Activated T-helper 1 cell treated with anti-CD3 and anti-CD28 coated beads, Interleukin-12 subunit alpha, Interleukin-12 subunit beta, Interleukin-2, Interleukin-4 antibody, amounts not matched to agents 30 ng/mL and 10 ng/mL and 1 ng/mL, durations not matched to agents 14 hours and 24 hours and 36 hours (primary cell): ENCODE measurements around the gene IQGAP1. TPM values are rescaled to one million over a fixed set of nuclear protein-coding genes. Genes with fewer than 3 reads are reported as not detected.
"Not testable (repeated sequence)": the region's sequence is repeated elsewhere in the genome, so short reads cannot be mapped to it uniquely, and the experiment has no call there.

ENCODE experiments used
- DNase-seq: peaks from one replicate; pipeline ENCODE4 v3.0.0; 2021; ENCODE audit warnings: low spot score
- H3K27ac Mint-ChIP-seq: one replicate; pipeline ENCODE4 v1.8.0; 2021; ENCODE audit warnings: mild to moderate bottlenecking, mixed read lengths
- H3K27me3 Mint-ChIP-seq: one replicate; pipeline ENCODE4 v1.8.0; 2022; ENCODE audit warnings: mild to moderate bottlenecking, moderate library complexity, mixed read lengths; ENCODE audit not compliant: insufficient read depth
- H3K36me3 Mint-ChIP-seq: one replicate; pipeline ENCODE4 v1.8.0; 2021; ENCODE audit warnings: low read depth, mixed read lengths
- H3K4me1 Mint-ChIP-seq: one replicate; pipeline ENCODE4 v1.8.0; 2021; ENCODE audit warnings: low read depth, mixed read lengths
- H3K4me3 Mint-ChIP-seq: one replicate; pipeline ENCODE4 v1.8.0; 2021; ENCODE audit warnings: mild to moderate bottlenecking, moderate library complexity, mixed read lengths
- H3K9me3 Mint-ChIP-seq: one replicate; pipeline ENCODE4 v1.8.0; 2021; ENCODE audit warnings: mixed read lengths
- intact Hi-C: fragments of 100-400 bp; cut with micrococcal nuclease; formaldehyde crosslinking; loops from one replicate; pipeline ENCODE4 v1.15.1; 2024
- total RNA-seq: library from RNA; stranded (reverse); gene quantifications from 2 replicates; pipeline ENCODE4 v1.2.3, GENCODE V29; 2022

IQGAP1 gene
- total RNA-seq, 1 donor from 2014 or later: 149 TPM

GRCh38 chr15:90513893-90514292 is 125.9 kb downstream of the IQGAP1 start:
- intact Hi-C loops: loop anchor here (2.0 kb wide), 1 partner anchor 15 kb away; the partner anchor contains the start of gene CRTC3
- not testable (repeated sequence) for H3K27ac Mint-ChIP-seq, H3K4me3 Mint-ChIP-seq, DNase-seq, H3K36me3 Mint-ChIP-seq, H3K27me3 Mint-ChIP-seq, H3K9me3 Mint-ChIP-seq
- peaks cover 16% of the 10 kb centered on the region for H3K4me1 Mint-ChIP-seq

- DNase-seq: no peak
- Mint-ChIP-seq H3K9me3 (no peaks in the 10 kb centered on the region), H3K27ac (no peak overlapping the region), H3K4me3 (no peak overlapping the region), H3K4me1 (peaks cover 25% of the 10 kb centered on the region), H3K36me3 (peaks cover 2% of the 10 kb centered on the region), H3K27me3 (no peaks in the 10 kb centered on the region)
- intact Hi-C loops: no loop called here
Measured at GRCh38 chr15:90519688-90520087, 131.6 kb downstream of the IQGAP1 start.

DNA sequence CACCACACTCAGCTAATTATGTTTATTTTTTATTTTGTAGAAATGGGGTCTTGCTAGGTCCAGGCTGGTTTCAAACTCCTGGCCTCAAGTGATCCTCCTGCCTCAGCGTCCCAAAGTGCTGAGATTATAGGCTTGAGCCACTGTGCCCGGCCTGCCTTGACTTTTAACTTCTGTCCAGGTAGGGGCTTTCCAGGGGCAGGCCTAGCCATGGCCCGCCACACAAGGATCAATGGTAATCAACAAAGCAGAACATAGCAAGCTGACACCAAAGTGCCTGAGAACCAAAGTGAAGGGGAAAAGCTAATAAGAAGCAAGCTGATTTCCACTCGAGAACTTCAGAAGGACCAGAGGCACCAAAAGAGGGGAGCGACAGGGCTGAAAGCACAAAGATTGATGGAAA is 132.3 kb downstream of the IQGAP1 start:
- Mint-ChIP-seq H3K4me3 (no peak overlapping the region), H3K36me3 (peaks cover 2% of the 10 kb centered on the region), H3K9me3 (no peaks in the 10 kb centered on the region), H3K27ac (no peak overlapping the region), H3K27me3 (no peaks in the 10 kb centered on the region), H3K4me1 (peaks cover 27% of the 10 kb centered on the region)
- intact Hi-C loops: no loop called here
- DNase-seq: no peak

GRCh38 chr15:90523373-90523772 is 135.3 kb downstream of the IQGAP1 start:
- H3K4me1 Mint-ChIP-seq: peaks cover 23% of the 10 kb centered on the region
- intact Hi-C loops: no loop called here
- peaks cover 1% of the 10 kb centered on the region for H3K36me3 Mint-ChIP-seq
- no peaks in the 10 kb centered on the region for H3K9me3 Mint-ChIP-seq
- no peak overlapping the region for H3K27ac Mint-ChIP-seq
- H3K27me3 Mint-ChIP-seq: no peaks in the 10 kb centered on the region
- no peak overlapping the region for H3K4me3 Mint-ChIP-seq
- DNase-seq: no peak

DNA sequence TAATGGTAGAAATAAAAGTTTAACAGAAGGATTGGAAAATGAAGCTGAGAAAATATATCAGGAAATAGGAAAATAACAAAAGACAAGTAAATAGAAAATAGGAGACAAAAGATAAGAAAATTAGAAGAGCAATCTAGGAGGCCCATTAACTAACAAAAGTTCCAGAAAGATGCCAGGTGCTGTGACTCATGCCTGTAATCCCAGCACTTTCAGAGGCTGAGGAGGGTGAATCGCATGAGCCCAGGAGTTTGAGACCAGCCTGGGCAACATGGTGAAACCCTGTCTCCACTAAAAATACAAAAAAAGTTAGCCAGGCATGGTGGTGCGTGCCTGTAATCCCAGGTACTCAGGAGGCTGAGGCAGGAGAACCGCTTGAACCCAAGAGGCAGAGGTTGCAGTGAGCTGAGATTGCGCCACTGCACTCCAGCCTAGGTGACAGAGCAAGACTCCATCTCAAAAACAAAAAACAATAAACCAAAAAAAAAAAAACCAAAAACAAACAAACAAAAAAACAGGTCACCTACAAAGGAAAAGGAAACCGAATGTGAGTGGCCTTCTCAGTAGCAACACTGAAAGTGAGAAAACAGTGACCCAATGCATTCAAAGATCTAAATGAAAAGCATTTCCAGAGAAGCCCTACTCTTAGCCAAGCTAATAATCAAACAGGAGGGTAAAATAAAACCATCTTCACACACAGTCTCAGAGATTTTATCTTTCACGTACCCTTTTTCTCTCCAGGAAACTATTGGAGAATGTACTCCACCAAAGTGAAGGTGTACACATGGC is 136.2 kb downstream of the IQGAP1 start:
- H3K27me3 Mint-ChIP-seq, H3K9me3 Mint-ChIP-seq, H3K36me3 Mint-ChIP-seq, DNase-seq, H3K4me3 Mint-ChIP-seq, intact Hi-C loops: not testable (repeated sequence)
- peaks cover 28% of the 10 kb centered on the region for H3K4me1 Mint-ChIP-seq
- peak overlapping the region; percentile 55 for H3K27ac Mint-ChIP-seq

- intact Hi-C loops: loop anchor here (2.0 kb wide), 1 partner anchor 16 kb away; no protein-coding TSS in a partner anchor
- no peak for DNase-seq
- H3K4me1 Mint-ChIP-seq: peaks cover 50% of the 10 kb centered on the region
- no peaks in the 10 kb centered on the region for H3K9me3 Mint-ChIP-seq
- peak overlapping the region; percentile 89 for H3K4me3 Mint-ChIP-seq
- H3K27me3 Mint-ChIP-seq: no peaks in the 10 kb centered on the region
- peak overlapping the region; percentile 85 for H3K27ac Mint-ChIP-seq
- H3K36me3 Mint-ChIP-seq: peaks cover 10% of the 10 kb centered on the region
Measured at GRCh38 chr15:90529011-90529370, 140.9 kb downstream of the IQGAP1 start.

DNA sequence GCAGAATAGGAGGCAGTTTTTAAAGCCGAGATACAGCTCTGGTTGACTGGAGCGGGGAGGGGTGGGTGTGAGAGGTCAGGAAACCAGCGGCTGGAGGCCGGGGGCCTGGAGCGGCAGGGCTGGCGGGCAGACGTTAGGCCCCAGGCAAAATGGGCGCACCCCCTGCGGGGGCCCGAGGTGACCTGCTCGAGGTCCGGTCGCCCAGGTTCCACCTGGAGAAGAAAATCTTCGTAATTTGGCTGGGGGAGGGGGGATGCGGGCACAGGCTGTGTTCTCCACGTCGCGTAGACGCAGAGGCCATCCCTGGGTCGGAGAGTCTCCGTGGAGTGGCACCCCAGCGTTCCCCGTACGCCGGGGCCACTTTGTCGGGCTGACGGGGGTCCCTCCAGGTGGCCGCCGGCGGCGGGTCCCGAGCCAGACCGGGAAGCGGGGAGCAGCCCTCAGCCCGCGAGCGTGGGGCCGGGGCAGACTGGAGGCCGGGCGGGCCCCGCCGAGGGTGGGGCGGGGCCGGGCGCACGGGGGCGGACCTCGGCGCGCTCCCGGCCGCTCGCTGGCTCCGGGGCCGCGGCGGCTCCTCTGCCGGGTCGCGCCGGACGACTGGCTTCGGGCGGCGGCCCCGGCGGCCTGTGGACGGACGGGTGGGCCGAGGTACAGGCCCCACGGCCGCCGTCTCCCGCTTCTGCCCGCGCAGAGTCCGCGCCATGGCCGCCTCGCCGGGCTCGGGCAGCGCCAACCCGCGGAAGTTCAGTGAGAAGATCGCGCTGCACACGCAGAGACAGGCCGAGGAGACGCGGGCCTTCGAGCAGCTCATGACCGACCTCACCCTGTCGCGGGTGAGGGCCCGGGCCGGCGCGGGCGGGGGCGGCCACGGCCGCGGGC is 141.6 kb downstream of the IQGAP1 start, which contains the start of gene CRTC3:
TSS of gene CRTC3 (plus strand) at position 553 of the 879 bp plus-strand sequence. CDS start at position 702, 149 bp downstream.
- Mint-ChIP-seq H3K9me3 (no peaks in the 10 kb centered on the region), H3K36me3 (peaks cover 12% of the 10 kb centered on the region), H3K4me3 (peak within 1 kb of the TSS; percentile 92), H3K4me1 (peaks cover 52% of the 10 kb centered on the region), H3K27ac (peak within 1 kb of the TSS; percentile 85), H3K27me3 (no peaks in the 10 kb centered on the region)
- peak; percentile 49 for DNase-seq
- intact Hi-C loops: loop anchor here (1.0 to 5.0 kb wide), 4 partner anchors 17 to 88 kb away; no protein-coding TSS in a partner anchor

- intact Hi-C loops: loop anchor here (1.0 to 5.0 kb wide), 4 partner anchors 9 to 87 kb away; no protein-coding TSS in a partner anchor
Measured at GRCh38 chr15:90530250-90531051, 142.4 kb downstream of the IQGAP1 start.

GRCh38 chr15:90531147-90531546 is 143.1 kb downstream of the IQGAP1 start:
- no peak for DNase-seq
- H3K4me3 Mint-ChIP-seq: peak overlapping the region; percentile 92
- H3K4me1 Mint-ChIP-seq: peaks cover 62% of the 10 kb centered on the region
- intact Hi-C loops: loop anchor here (1.0 to 5.0 kb wide), 3 partner anchors 8 to 86 kb away; no protein-coding TSS in a partner anchor
- peaks cover 12% of the 10 kb centered on the region for H3K36me3 Mint-ChIP-seq
- H3K27me3 Mint-ChIP-seq: no peaks in the 10 kb centered on the region
- H3K9me3 Mint-ChIP-seq: no peaks in the 10 kb centered on the region
- peak overlapping the region; percentile 85 for H3K27ac Mint-ChIP-seq

More at GRCh38 chr15:90530250-90531051, 142.4 kb downstream of the IQGAP1 start:
- DNase-seq: peak; percentile 39
- H3K36me3 Mint-ChIP-seq: peaks cover 12% of the 10 kb centered on the region
- H3K27ac Mint-ChIP-seq: peak overlapping the region; percentile 85
- peaks cover 56% of the 10 kb centered on the region for H3K4me1 Mint-ChIP-seq
- H3K27me3 Mint-ChIP-seq: no peaks in the 10 kb centered on the region
- H3K4me3 Mint-ChIP-seq: peak overlapping the region; percentile 92
- H3K9me3 Mint-ChIP-seq: no peaks in the 10 kb centered on the region

- peaks cover 35% of the 10 kb centered on the region for H3K36me3 Mint-ChIP-seq
- intact Hi-C loops: no loop called here
- no peaks in the 10 kb centered on the region for H3K27me3 Mint-ChIP-seq
Measured at GRCh38 chr15:90535254-90535653, 147.2 kb downstream of the IQGAP1 start.

GRCh38 chr15:90539789-90540188 is 151.7 kb downstream of the IQGAP1 start:
- Mint-ChIP-seq H3K4me1 (peaks cover 81% of the 10 kb centered on the region), H3K9me3 (no peaks in the 10 kb centered on the region), H3K27ac (peak overlapping the region; percentile 97), H3K27me3 (no peaks in the 10 kb centered on the region), H3K4me3 (peak overlapping the region; percentile 88), H3K36me3 (peaks cover 46% of the 10 kb centered on the region)
- DNase-seq: no peak
- intact Hi-C loops: loop anchor here (1.0 to 2.0 kb wide), 2 partner anchors 8 to 23 kb away; no protein-coding TSS in a partner anchor

More at GRCh38 chr15:90535254-90535653, 147.2 kb downstream of the IQGAP1 start:
- no peak overlapping the region for H3K27ac Mint-ChIP-seq
- no peak overlapping the region for H3K4me3 Mint-ChIP-seq
- H3K4me1 Mint-ChIP-seq: peaks cover 88% of the 10 kb centered on the region
- no peaks in the 10 kb centered on the region for H3K9me3 Mint-ChIP-seq
- DNase-seq: no peak

DNA sequence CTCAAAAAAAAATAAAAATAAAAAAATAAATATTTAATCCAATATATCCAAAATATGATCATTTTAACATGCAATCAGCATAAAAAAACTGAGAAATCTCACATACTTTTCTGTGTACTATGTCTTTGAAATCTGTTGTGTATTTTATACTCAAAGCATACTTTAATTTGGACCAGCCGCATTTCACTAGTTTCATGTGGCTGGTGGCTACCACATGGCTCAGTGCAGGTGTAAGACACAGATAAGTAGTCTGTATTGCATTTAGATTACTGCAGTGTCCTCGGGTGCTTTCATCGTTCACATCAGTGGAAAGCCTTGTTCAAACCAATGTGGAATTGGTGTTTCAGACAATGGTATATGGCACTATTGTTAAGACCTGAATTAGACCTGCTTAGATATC is 152.7 kb downstream of the IQGAP1 start:
- Mint-ChIP-seq H3K4me1 (peaks cover 80% of the 10 kb centered on the region), H3K27me3 (no peaks in the 10 kb centered on the region), H3K4me3 (peak overlapping the region; percentile 26), H3K27ac (peak overlapping the region; percentile 40), H3K9me3 (no peaks in the 10 kb centered on the region), H3K36me3 (peaks cover 51% of the 10 kb centered on the region)
- no peak for DNase-seq
- intact Hi-C loops: no loop called here
